Cardiac septum (tissue), 1 donor: ENCODE measurements around the gene RALGAPB. TPM values are rescaled to one million over a fixed set of nuclear protein-coding genes. Genes with fewer than 3 reads are reported as not detected.
"Not testable (repeated sequence)": the region's sequence is repeated elsewhere in the genome, so short reads cannot be mapped to it uniquely, and the experiment has no call there.

Experiments
- DNase-seq: peaks from one replicate; pipeline ENCODE4 v3.0.0-alpha.2; 2020; ENCODE audit warnings: low spot score
- intact Hi-C: fragments of 100-400 bp; cut with DNase I; formaldehyde crosslinking; loops from one replicate; pipeline ENCODE4 v1.14.0; 2022
- total RNA-seq: library from RNA; stranded (reverse); fragmentation: NEBNext Ultra II Directional; extraction: Animal tissue kit (Norgen Biotek cat#: 25700); gene quantifications from one replicate; pipeline ENCODE4 v1.2.1, GENCODE V29; 2021
- donor health status: DM: no; HTN: no; CAD: no.

Gene RALGAPB
- total RNA-seq, 1 donor from 2014 or later: 27.6 TPM

DNA sequence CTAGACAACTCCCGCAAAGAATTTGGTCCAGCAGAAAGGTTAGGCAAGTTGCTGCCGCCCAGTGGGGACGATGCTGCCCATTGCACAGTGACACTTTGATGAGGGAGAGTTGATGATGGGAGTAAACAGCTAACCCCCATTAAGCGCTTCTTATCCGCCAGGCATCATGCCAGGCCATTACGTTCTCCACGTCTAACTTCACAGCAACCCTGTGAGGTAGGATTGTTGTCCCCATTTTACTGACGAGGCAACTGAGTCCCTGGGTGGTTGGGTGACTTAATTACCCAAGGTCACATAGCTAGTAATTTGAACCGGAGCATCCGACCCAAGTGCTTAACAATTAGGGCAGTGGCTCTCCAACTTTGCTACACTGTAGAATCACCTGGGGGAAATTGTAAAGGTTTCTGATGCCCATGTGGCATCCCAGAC, 738 bp downstream of the RALGAPB start:
- no peak for DNase-seq
- intact Hi-C loops: loop anchor here (2.0 kb wide), 1 partner anchor 27 kb away; no protein-coding TSS in a partner anchor

- intact Hi-C loops: no loop called here
- DNase-seq: no peak
These were observed 5.1 kb downstream of the RALGAPB start for GRCh38 chr20:38477747-38478146.

GRCh38 chr20:38479596-38479995, 7.0 kb downstream of the RALGAPB start:
- intact Hi-C loops: no loop called here

DNA sequence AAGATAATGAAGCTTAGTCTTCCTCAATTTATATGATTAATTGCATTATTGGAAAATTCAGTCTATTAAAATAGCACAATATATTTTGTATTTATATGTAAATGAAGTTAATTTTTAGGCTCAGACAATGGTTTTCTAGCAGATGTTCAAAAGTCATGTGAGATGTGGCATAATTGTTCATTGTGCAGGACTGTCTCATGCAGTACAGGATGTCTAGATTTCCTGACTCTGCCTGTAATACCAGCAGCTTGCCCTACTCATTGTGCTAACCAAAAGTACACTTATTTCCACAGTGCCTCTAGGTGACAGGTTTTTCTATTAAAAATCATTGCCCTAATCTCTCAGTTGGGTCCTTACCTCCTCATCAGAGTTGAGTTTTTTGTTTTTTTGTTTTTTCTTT, 12.4 kb downstream of the RALGAPB start:
- intact Hi-C loops: no loop called here
- no peak for DNase-seq

More at GRCh38 chr20:38479596-38479995, 7.0 kb downstream of the RALGAPB start:
- DNase-seq: no peak

DNA sequence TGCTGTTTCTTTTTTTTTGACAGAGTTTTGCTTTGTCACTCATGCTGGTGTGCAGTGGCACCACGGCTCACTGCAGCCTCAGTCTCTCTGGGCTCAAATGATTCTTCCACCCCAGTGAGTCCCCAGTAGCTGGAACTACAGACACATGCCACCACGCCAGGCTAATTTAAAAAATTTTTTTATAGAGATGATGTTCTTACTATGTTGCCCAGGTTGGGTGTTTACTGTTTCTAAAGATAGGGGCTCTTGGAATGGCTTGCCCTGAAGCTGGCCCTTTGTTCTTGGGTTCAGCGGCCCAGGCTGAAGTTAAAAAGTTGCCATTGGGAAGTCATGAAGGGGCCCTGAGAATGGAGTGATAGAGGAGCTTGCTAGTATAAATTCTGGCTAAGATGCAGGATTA, 16.5 kb downstream of the RALGAPB start:
- no peak for DNase-seq
- intact Hi-C loops: no loop called here

- intact Hi-C loops: no loop called here
- no peak for DNase-seq
These were observed 24.7 kb downstream of the RALGAPB start for GRCh38 chr20:38497246-38497935.

- DNase-seq: no peak
- intact Hi-C loops: no loop called here
These were observed 26.3 kb downstream of the RALGAPB start for GRCh38 chr20:38498909-38499308.

DNA sequence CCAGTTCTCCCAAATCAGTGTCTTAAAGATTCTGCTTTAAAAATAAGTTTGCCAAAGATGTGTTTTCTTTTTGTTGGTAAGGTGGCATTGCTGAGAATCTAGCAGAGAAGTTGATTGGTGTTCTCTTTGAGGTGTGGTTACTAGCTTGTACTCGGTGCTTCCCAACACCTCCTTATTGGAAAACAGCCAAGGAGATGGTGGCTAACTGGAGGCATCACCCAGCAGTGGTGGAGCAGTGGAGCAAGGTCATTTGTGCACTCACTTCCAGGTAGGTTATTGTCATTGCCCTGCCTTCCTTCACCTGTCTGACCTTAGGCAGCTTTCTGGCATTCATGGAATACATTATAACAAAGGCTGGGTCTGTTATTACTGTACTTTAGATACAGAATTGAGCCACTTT, 26.7 kb downstream of the RALGAPB start:
- intact Hi-C loops: no loop called here
- no peak for DNase-seq

- intact Hi-C loops: no loop called here
- DNase-seq: no peak
These were observed 29.3 kb downstream of the RALGAPB start for GRCh38 chr20:38501858-38502436.

DNA sequence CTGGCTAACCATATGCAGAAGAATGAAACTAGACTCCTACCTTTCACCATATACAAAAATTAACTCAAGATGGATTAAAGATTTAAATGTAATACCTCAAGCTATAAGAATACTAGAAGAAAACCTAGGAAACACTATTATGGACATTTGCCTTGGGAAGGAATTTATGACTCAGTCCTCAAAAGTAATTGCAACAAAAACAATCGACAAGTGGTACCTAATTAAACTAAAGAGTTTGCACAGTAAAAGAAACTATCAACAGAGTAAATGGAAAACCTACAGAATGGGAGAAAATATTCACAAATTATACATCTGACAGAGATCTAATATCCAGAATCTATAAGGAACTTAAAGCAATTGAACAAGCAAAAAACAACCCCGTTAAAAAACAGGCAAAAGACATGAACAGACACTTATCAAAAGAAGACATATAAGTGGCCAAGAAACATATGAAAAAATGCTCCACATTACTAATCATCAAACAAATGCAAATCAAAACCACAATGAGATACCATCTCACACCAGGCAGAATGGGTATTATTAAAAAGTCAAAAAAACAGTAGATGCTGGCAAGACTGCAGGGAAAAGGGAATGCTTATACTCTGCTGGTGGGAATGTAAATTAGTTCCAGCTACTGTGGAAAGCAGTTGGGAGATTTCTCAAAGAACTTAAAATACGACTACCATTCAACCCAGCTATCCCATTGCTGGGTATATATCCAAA, 31.9 kb downstream of the RALGAPB start:
- intact Hi-C loops: no loop called here
- DNase-seq: no peak

GRCh38 chr20:38505091-38505455, 32.4 kb downstream of the RALGAPB start:
- intact Hi-C loops: no loop called here
- DNase-seq: no peak

GRCh38 chr20:38511726-38512125, 39.1 kb downstream of the RALGAPB start:
- DNase-seq, intact Hi-C loops: not testable (repeated sequence)

GRCh38 chr20:38514185-38514584, 41.5 kb downstream of the RALGAPB start:
- intact Hi-C loops: no loop called here
- no peak for DNase-seq

DNA sequence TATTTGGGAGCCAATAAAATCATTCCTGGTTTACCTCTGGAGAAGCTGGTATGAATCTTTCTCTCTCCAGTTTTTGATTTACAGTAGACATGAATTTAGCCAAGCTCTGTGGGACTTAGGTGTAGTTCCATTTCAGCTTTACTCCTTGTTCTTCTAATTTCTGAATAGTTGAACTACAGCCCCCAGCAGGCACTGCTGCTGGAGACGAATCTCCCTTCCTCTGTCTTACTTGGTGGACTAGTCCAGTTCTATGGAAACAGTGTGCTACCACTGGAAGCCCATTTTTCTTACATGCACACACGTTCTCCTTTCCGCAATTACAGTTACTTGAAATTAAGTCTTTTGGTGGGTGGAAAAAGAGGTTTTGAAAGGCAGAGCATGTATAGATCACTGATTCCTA, 42.3 kb downstream of the RALGAPB start:
- intact Hi-C loops: no loop called here
- no peak for DNase-seq

DNA sequence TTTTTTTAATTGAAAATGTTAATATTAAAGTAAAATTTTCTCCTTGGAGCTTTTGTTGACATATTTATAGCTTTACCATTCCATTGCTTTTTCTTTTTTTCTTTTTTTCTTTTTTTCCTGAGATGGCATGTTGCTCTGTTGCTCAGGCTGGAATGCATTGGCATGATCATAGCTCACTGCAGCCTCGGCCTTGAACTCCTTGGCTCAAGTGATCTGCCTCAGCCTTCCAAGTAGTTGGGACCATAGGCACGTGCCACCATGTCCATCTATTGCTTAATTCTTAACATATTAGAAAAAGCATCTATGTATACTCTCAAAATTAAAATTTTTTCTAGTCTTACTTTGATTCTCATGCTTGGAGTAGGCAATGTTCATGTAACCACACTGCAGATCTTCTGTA, 43.0 kb downstream of the RALGAPB start:
- no peak for DNase-seq
- intact Hi-C loops: no loop called here

- intact Hi-C loops: no loop called here
- DNase-seq: no peak
These were observed 46.8 kb downstream of the RALGAPB start for GRCh38 chr20:38519426-38519825.

DNA sequence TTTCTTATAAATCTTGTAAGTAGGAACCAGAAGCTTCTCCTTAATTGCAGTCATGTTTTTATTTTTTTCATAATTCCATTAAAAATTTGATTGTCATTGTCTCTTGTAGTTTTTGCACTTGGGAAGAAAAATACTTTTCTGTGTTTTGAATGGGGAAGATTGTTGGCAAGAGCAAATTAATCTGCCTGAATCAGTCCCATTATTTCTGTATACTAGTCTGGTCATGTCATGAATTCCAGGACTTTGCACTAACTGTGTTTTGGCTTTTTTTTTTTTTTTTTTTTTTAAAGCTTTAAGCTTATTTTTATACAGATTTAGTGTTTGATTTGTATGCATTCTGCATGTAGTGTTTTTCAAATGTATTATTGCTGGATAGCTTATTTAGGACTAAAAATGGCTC, 47.6 kb downstream of the RALGAPB start:
- DNase-seq: no peak
- intact Hi-C loops: no loop called here

- no peak for DNase-seq
- intact Hi-C loops: no loop called here
These were observed 51.1 kb downstream of the RALGAPB start for GRCh38 chr20:38523697-38524096.

- DNase-seq: no peak
- intact Hi-C loops: no loop called here
These were observed 55.5 kb downstream of the RALGAPB start for GRCh38 chr20:38528167-38528566.

DNA sequence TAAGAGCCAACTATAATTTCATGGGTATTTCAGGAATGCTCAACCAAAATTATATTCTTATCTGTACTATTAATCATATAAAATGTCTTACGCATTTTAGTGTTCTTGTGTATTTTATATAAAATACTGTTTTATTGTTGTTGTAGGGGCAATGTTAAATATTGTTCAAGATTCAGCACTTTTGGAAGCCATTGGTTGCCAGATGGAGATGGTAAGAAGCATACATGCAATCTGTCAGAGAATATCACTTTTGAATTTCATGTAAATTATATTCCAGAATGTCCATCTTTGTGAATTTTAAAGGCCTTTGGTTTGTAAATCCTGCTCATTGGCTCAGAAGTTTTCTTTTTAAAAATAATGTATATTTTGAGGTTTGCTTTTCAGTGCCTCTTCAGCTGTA, 58.4 kb downstream of the RALGAPB start:
- intact Hi-C loops: no loop called here
- no peak for DNase-seq

GRCh38 chr20:38534756-38535155, 62.1 kb downstream of the RALGAPB start:
- no peak for DNase-seq

More at GRCh38 chr20:38534756-38535155, 62.1 kb downstream of the RALGAPB start:
- intact Hi-C loops: no loop called here
